GM12875 (cell line): ENCODE results near the gene METTL1.

Experiments used
- H3K4me3 ChIP-seq: one replicate; pipeline ENCODE4 v1.5.1; 2011; ENCODE audit warnings: low read depth, low read length, control low read depth
- CTCF ChIP-seq: IDR thresholded peaks from 2 replicates; pipeline ENCODE4 v1.5.1; 2011; ENCODE audit warnings: low read depth, mild to moderate bottlenecking, control low read depth, inconsistent platforms, low read length, moderate library complexity, borderline replicate concordance; ENCODE audit not compliant: insufficient read depth

Gene METTL1

GRCh38 chr12:57767305-57767698 lies 4.6 kb downstream of the METTL1 start:
- TF ChIP-seq CTCF: no peak
- H3K4me3 ChIP-seq: no peak overlapping the region

DNA sequence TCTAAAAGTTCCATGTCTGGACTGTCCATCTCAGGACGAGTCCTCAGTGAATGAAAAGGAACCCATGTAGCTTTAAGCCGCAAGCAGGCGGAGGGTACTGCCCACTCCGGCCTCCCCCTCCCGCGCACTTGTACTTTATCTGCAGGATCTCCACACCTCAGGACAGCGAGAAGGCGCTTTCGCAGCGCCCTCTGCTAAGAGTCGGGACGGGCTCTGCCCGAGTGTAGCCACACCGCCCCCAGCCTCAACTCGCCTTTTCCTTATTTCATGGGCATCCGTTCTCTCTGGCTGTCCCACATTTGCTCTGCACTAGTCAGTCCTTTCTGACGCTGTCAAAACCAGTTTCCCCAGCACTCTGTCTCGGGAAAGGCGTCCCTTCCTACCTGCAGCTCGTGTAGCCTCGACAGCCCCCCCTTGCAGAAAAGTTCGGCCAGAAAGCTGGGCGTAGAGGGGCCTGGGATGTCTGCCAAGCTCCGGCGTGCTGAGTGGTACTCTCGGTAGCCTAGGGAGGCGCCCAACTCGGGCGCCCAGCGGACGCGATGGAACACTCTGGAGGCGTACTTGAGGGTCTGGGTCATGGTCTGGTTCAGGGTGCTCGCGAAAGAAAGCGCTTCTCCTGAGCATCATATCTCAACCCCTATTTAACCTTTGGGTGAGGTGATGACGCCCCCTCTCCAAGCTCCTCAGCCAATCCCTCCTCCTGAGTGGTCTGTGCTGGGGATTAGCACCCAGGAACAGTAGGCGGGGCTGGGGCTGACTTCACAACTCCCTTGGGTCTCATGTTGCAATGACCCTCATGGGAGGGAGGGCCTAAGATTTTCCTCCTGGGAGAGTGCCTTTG lies 5.2 kb downstream of the METTL1 start, which contains the start of gene CYP27B1:
CYP27B1 (minus strand) TSS at position 615 of the 841 bp plus-strand sequence; CDS start at position 578, 37 bp downstream.
- no peak for TF ChIP-seq CTCF

GRCh38 chr12:57765698-57766463 lies 6.0 kb downstream of the METTL1 start:
- no peak for TF ChIP-seq CTCF
- H3K4me3 ChIP-seq: no peak overlapping the region

More for the DNA sequence above, 5.2 kb downstream of the METTL1 start, which contains the start of gene CYP27B1:
- H3K4me3 ChIP-seq: no peak within 1 kb of the TSS

DNA sequence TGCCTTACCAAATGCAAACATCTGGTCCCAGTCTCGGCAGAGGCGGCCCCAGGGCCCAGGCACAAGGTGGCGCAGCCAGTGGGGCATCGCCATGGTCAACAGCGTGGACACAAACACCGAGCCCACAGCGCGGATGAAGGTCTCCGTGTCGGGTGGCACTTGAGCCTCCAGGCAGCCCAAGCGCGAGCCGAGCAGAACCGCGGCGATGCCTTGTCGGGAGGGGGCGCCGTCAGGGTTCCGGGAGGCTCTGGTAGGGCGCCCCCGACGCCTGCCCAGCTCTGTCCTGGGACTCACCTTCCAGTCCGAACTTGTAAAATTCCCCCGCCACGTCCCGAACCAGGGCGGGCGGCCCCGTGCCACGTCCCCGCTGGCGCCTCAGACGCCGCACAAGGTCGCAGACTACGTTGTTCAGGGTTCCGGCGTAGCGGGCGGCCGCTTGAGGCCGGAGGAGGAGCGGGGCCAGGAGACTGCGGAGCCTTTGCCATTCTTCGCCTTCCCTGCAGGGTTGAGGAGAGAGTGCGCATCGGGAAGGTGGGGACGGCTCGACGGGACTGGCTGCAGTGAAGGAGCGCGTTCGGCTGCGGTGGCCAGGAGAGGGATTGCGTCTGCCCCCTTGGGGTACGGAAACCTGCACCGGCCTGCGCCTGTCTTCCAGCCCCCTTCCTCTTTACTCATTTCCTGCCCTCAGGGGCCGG lies 6.8 kb downstream of the METTL1 start:
- TF ChIP-seq CTCF: peak; percentile 54

DNA sequence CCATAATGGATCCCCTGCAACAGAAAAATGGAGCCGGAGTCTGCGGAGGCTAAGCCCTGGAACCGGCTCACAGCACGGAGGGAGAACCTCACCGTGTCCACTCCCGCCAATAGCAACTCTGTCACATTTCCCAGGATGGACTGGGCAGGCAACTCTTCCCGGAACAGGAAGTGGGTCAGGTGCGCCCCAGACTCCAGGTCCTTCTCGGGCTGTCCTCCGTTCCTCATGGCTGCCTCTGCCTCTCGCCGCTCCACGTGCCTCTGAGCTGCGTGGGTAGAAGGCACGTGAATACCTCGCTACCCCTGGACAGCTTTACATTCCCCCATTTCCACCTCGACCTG lies 7.3 kb downstream of the METTL1 start:
- TF ChIP-seq CTCF: no peak

More for the DNA sequence above, 6.8 kb downstream of the METTL1 start:
- peak overlapping the region; percentile 47 for H3K4me3 ChIP-seq

GRCh38 chr12:57763881-57764661 lies 7.8 kb downstream of the METTL1 start:
- no peak for TF ChIP-seq CTCF
- no peak overlapping the region for H3K4me3 ChIP-seq

More for the DNA sequence above, 7.3 kb downstream of the METTL1 start:
- H3K4me3 ChIP-seq: peak overlapping the region; percentile 11
